GM18858 (cell line): ENCODE data around the gene NEDD4L.
"Not testable (repeated sequence)": the region's sequence is repeated elsewhere in the genome, so short reads cannot be mapped to it uniquely, and the experiment has no call there.

Source experiments
- ATAC-seq: cut with Tn5 transposase; IDR thresholded peaks from one replicate; pipeline ENCODE4 v1.9.1; 2021; ENCODE audit not compliant: unreplicated experiment

The NEDD4L gene

DNA sequence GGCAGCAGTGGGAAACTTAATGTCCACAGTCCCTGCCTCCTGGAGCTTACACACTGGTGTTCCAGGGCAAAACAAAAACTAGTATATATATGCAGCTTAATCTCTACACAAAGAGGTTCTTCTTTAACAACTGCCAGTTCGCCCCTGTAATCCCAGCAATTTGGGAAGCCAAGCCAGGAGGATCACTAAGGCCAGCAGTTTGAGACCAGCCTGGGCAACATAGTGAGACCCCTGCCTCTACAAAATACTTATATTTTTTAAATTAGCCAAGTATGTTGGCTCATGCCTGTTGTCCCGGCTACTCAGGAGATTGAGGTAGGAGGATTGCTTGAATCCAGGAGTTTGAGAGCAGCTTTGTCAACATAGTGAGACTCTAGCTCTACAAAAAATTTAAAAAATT, 17.2 kb upstream of the NEDD4L start:
- no peak for ATAC-seq

DNA sequence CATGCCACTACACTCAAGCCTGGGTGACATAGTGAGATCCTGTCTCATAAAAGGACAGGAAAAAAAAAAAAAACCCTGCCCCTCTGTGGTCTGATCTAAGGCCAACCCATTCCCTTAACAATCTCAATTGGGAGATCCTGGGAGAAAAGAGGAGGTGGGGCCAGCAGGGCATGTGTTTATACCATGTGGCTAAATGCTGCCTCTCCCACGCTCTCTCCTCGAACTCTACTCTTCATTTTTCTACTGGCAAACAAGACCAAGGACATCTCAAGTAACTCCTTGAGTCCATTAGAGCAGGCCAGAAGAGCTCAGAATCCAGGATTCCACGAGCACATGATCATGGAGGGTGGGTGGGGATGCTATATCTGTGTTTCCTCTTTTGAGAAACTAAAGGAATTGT, 16.7 kb upstream of the NEDD4L start:
- no peak for ATAC-seq

DNA sequence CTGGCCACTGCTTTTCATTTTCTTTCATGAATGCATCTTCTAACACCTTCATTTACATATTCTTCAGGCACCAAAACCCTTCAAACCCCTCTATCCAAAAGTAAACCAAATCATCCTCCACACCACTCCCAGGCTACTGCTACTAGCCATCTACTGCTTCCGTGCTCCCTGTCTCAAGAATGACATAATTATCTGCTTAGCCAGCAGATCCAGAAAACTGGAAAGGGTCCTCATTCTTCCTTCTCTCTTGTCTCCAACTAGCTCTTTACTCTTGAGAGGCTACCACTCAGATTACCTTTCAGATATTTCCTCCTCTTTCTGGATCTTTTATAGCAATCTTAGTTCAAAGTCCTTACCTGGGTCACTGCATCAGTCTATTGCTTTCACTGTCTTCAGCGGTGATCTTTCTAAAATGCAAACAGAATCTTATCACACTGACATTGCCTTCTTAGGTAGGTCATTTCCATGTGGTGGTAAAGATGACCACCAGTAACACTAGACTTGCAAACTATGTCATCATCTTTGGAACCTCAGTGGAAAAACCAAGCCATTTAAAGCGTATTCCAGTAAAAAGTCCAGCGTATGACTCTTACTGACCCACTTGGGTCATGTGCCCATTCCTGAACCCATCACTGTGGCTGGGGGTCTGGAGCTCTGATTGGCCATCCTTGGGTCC, 15.8 kb upstream of the NEDD4L start:
- no peak for ATAC-seq

DNA sequence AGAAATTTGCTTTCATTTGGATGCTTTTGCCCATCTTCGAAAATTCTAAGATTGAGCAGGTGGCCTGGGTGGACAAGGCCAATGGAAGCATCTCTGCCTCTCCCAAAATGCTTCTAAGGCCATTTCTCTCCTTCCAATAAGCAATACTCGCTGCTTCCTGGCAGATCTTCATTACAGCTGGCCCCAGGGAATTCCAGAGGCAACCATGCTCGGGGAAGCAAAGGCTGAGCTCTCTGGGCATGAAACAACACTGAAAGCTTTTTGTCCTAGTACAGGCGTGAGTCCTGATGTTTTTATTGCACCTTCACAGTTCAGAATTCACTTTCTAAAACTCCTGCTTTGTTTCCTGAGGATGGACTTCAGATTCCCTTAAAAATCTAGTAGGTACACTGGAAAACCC, 11.8 kb upstream of the NEDD4L start:
- ATAC-seq = no peak

GRCh38 chr18:58033216-58033615, 10.8 kb upstream of the NEDD4L start:
- ATAC-seq = no peak

GRCh38 chr18:58034370-58034769, 9.7 kb upstream of the NEDD4L start:
- no peak for ATAC-seq

- no peak for ATAC-seq
These were observed 6.9 kb upstream of the NEDD4L start for GRCh38 chr18:58037163-58037562.

DNA sequence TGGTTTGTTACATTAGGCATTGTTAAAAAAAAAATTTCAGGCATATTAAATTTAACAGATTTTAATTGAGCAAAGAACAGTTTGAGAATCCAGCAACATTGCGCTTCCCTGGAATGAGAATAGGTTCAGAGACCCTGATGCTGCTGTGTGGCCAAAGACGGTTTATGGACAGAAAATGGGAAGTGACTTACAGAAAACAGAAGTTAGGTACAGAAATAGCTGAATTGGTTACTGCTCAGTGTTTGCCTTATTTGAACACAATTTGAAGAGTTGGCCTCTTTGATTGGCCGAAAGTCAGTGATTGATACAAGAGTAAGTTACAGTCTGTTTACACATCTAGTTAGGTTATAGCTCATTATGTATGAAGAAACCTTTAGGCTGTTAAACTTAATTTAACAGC, 6.0 kb upstream of the NEDD4L start:
- ATAC-seq = no peak

DNA sequence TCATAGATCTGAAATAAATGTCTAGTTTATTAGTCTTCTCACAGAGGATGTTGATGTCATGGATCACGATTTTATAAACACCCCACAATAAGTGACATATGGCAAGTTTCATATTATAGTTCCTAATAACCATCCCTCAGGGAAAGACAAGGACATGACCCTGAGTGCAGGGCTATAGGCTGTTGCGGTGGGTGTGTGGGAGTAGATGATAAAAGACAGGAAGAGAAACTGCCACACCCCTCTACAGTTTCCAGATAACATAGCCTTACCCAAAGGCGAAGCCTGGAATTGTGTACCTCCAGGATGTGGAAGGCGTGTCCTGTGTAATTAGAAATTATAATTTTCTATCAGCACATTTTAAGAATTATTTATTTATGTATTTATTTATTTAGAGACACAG, 2.4 kb upstream of the NEDD4L start:
- no peak for ATAC-seq

- ATAC-seq = no peak
These were observed 1.1 kb upstream of the NEDD4L start for GRCh38 chr18:58042826-58043490.

- ATAC-seq = peak; percentile 26
These were observed 580 bp downstream of the NEDD4L start for GRCh38 chr18:58044370-58045241.

DNA sequence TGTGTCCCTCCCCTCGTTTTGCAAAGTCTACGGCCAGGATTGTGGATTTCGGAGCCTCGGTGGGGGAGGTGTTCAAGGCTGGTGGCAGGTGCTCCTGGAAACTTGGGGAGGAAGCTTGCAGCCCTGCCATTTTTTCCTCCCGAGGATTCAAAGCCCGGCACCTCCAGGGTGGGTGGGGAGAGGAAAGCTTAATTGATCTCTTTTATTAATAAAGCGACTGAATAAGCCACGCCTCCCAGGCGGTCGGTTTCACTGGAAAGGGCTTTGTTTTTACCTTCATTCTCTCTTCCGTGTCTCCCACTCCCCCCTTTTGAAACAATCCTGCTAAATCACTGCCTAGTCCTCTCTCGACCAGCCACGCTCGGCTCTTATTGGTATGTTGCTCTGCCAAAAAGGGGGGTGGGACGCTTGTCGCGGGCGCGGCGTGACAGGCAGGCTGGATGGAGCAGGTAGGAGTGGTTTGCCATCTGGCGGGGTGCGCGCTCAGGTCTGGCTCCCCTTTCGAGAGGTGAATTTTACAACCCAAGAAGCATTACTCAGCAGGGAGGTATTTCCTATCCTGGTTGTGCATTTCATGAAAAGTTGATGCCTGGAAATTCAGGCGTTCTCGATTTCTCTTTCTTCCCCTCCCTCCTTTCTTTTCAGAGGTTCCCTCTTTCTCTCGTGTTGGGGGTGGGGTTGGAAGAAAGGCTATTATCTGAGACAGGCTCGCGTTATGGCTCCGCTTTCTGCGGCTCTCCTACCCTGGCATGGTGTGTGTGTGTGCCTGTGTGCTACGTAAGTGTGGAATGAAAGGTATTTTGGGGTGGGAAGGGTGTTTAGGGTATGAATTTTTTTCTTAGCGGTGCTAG, 1.4 kb downstream of the NEDD4L start:
- ATAC-seq = no peak

- ATAC-seq = no peak
These were observed 2.2 kb downstream of the NEDD4L start for GRCh38 chr18:58046093-58046793.

GRCh38 chr18:58046794-58047555, 2.9 kb downstream of the NEDD4L start:
- no peak for ATAC-seq

DNA sequence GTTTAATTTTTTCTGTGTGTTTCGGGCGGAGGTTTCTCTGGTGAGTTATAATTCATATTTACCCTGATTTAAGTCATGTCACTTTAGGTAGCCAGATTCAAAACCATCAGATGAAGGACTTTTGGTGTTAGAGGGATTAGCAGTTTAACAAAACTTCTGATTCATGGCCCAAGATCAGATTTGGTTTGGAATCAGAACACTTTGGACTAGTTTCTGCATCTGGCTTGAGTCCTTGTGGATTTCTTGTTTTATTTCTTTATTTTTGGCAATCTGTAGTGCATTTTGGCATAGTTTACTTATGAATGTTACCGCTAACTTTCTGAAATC, 3.5 kb downstream of the NEDD4L start:
- ATAC-seq = no peak

DNA sequence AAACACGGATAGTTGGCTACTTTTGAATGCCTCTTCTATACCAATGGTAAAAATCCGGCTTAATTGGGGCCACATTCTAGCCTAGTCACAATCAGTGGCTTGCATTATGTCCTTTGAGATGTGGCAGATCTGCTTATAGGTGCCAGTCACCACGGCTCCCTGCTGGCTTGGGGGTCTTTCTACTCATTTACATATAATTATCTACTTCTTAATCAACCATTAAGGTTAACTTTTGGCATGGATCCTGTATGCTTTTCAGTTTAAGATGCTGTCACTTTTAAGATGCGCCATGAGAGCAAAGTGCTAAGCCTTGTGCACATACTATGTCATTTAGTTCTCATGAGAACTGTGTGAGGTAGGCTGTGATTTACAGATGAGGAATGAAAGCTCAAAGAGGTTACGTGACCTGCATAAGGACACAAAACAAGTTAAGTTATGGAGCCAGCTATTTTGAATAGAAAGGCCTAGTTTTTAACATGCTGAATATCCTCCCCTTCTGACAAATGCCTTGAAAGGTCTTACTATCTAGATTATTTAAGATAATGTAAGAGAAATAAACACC, 4.1 kb downstream of the NEDD4L start:
- ATAC-seq = no peak

GRCh38 chr18:58049000-58049688, 5.1 kb downstream of the NEDD4L start:
- no peak for ATAC-seq

DNA sequence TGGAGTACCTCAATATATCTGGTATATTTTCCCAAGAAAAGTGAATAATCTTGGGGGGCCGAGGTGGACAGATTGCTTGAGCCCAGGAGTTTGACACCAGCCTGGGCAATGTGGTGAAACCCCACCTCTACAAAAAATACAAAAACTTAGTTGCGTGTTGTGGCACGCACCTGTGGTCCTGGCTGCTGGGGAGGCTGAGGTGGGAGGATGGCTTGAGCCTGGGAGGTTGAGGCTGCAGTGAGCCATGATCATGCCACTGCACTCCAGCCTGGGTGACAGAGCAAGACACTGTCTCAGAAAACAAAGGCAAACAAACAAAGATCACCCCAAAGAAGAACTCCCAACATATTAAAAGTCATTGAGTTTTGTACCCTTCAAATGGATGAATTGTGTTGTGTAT, 6.9 kb downstream of the NEDD4L start:
- ATAC-seq = not testable (repeated sequence)
